OCI-LY7 (cell line): ENCODE results near the gene SKP2. TPM values are rescaled to one million over a fixed set of nuclear protein-coding genes. Genes with fewer than 3 reads are reported as not detected.

Experiments
- Bru-seq: library from RNA; stranded (reverse); fragments of 400-500 nt; gene quantifications from one replicate; lab custom pipeline; 2021; lab: Mats Ljungman, UMichigan
- BruChase-seq, 2 experiments: library from RNA; stranded (reverse); fragments of 400-500 nt; gene quantifications; one replicate each; lab custom pipeline; 2021; lab: Mats Ljungman, UMichigan
- BruUV-seq: library from RNA; stranded (reverse); fragments of 400-500 nt; replicated peaks from 2 replicates; lab custom pipeline; 2021; lab: Mats Ljungman, UMichigan
- CTCF ChIA-PET: fragments of 300-600 bp; sonication (Branson Sonifier 250); formaldehyde crosslinking; loops from one replicate; lab custom pipeline; 2022; ENCODE audit warnings: antibody characterized with exemption; ENCODE audit not compliant: unreplicated experiment; lab: Charles Lee
- POLR2A ChIA-PET: fragments of 300-600 bp; sonication (Branson Sonifier 250); formaldehyde crosslinking; loops from one replicate; lab custom pipeline; 2022; ENCODE audit warnings: antibody characterized with exemption; lab: Charles Lee
- DNase-seq: peaks from one replicate; pipeline ENCODE4 v3.0.0-alpha.2; 2015; ENCODE audit warnings: low spot score
- H2AFZ ChIP-seq: fragments of 200-600 bp; sonication (generic), shearing (Covaris generic); 2 replicates; pipeline ENCODE4 v1.6.1; 2014; ENCODE audit warnings: mild to moderate bottlenecking, antibody characterized with exemption, low read length, moderate library complexity
- H3K27ac ChIP-seq: fragments of 200-600 bp; sonication (generic); 2 replicates; pipeline ENCODE4 v1.5.1; 2014; ENCODE audit warnings: mixed run types, low read depth, mild to moderate bottlenecking, moderate library complexity, low read length, inconsistent platforms; ENCODE audit not compliant: poor library complexity, severe bottlenecking
- H3K36me3 ChIP-seq: fragments of 200-600 bp; sonication (generic); 2 replicates; pipeline ENCODE4 v1.6.1; 2014; ENCODE audit warnings: mild to moderate bottlenecking, antibody characterized with exemption, low read length, moderate library complexity, mixed read lengths; ENCODE audit not compliant: insufficient read depth
- H3K4me1 ChIP-seq: fragments of 200-600 bp; sonication (generic); 2 replicates; pipeline ENCODE4 v1.5.1; 2014; ENCODE audit warnings: mild to moderate bottlenecking, low read length; ENCODE audit not compliant: insufficient read depth, poor library complexity, severe bottlenecking
- H3K4me2 ChIP-seq: fragments of 200-600 bp; sonication (generic); 2 replicates; pipeline ENCODE4 v1.6.1; 2014; ENCODE audit warnings: mild to moderate bottlenecking, low read length
- H3K4me3 ChIP-seq: fragments of 200-600 bp; sonication (generic); 2 replicates; pipeline ENCODE4 v1.5.1; 2014; ENCODE audit warnings: mild to moderate bottlenecking, low read depth, low read length; ENCODE audit not compliant: poor library complexity, severe bottlenecking
- H3K79me2 ChIP-seq: fragments of 200-600 bp; sonication (generic); 2 replicates; pipeline ENCODE4 v1.6.1; 2016; ENCODE audit warnings: low read depth, mild to moderate bottlenecking, low read length, moderate library complexity, mixed read lengths; ENCODE audit not compliant: insufficient read depth
- H3K9me2 ChIP-seq: fragments of 200-600 bp; sonication (generic); 2 replicates; pipeline ENCODE4 v1.6.1; 2016; ENCODE audit warnings: mild to moderate bottlenecking, low read length, mixed read lengths; ENCODE audit not compliant: insufficient read depth
- H3K9me3 ChIP-seq: fragments of 200-600 bp; sonication (generic); 2 replicates; pipeline ENCODE4 v1.6.1; 2014; ENCODE audit warnings: mild to moderate bottlenecking, mixed run types, low read length, mixed read lengths
- H4K20me1 ChIP-seq: fragments of 200-600 bp; sonication (generic); 2 replicates; pipeline ENCODE4 v1.6.1; 2014; ENCODE audit warnings: mild to moderate bottlenecking, antibody characterized with exemption, low read length, moderate library complexity, mixed read lengths; ENCODE audit not compliant: insufficient read depth
- CTCF ChIP-seq: fragments of 200-600 bp; sonication (generic); conservative IDR thresholded peaks from 2 replicates; pipeline ENCODE4 v1.5.1; 2014; ENCODE audit warnings: mild to moderate bottlenecking, antibody characterized with exemption, low read length, moderate library complexity, mixed read lengths
- EZH2phosphoT487 ChIP-seq: fragments of 200-600 bp; sonication (generic); IDR thresholded peaks from 2 replicates; pipeline ENCODE4 v1.6.1; 2018; ENCODE audit warnings: low read depth, borderline replicate concordance, mild to moderate bottlenecking, mixed run types, antibody characterized with exemption, low read length, moderate library complexity, mixed read lengths
- intact Hi-C: fragments of 100-400 bp; cut with micrococcal nuclease; formaldehyde crosslinking; loops from one replicate; pipeline ENCODE4 v1.10.0; 2022; ENCODE audit not compliant: unreplicated experiment
- long read RNA-seq: library from polyadenylated mRNA; stranded (forward); transcript quantifications from one replicate; pipeline ENCODE4 v2.0.0, GENCODE V29; 2022
- total RNA-seq, 2 experiments: library from RNA; depleted of rRNA in 1 of 2; stranded (reverse); fragments of >200 nt in 1 of 2; shearing (Covaris generic) in 1 of 2; gene quantifications; 2 replicates each; pipeline ENCODE4 v1.2.3, GENCODE V29; 2014 to 2022

Gene SKP2
- 70.5 and 71.8 TPM in 2 replicates for total RNA-seq (2014; rRNA removed; shearing (Covaris generic))
- 74.0 and 81.1 TPM in 2 replicates for total RNA-seq (2022)
- Bru-seq, nascent RNA = percentile 87 among the genes with signal in this experiment
- percentile 84 among the genes with signal in this experiment for BruChase-seq, experiment 1, labeled RNA remaining after a 6-hour chase
- percentile 86 among the genes with signal in this experiment for BruChase-seq, experiment 2, labeled RNA remaining after a 2-hour chase
- long read RNA-seq, transcript SKP2-201 (10 exons, 1,537 nt) = major isoform, 55 of 111 reads
- long read RNA-seq, transcript SKP2-202 (10 exons, 3,759 nt) = minor isoform, 32 of 111 reads
- long read RNA-seq, partial matches to known transcripts = 4 of 111 reads
- long read RNA-seq, other reads (novel, unspliced or antisense) = 20 of 111 reads

- Histone ChIP-seq H3K4me1 (peaks cover 23% of the 10 kb centered on the region), H3K36me3 (peaks cover 39% of the 10 kb centered on the region), H2AFZ (peak within 1 kb of the TSS; percentile 80), H3K4me3 (peak within 1 kb of the TSS; percentile 85), H4K20me1 (no peaks in the 10 kb centered on the region), H3K9me3 (no peaks in the 10 kb centered on the region), H3K27ac (peak within 1 kb of the TSS; percentile 64), H3K4me2 (peak within 1 kb of the TSS; percentile 81), H3K79me2 (peaks cover 85% of the 10 kb centered on the region), H3K9me2 (no peaks in the 10 kb centered on the region)
- intact Hi-C loops = loop anchor here (1.0 to 5.0 kb wide), 3 partner anchors 89 to 1234 kb away; partner anchors contain the start of genes BRIX1 and RAD1
- TF ChIP-seq EZH2phosphoT487 (no peak), CTCF (no peak)
- ChIA-PET POLR2A (interaction anchor here (0.8 to 3.2 kb wide), 13 partner anchors 9 to 569 kb away, joined by 3 to 17 read pairs (median 4); no protein-coding TSS in a partner anchor), CTCF (interaction anchor here (0.7 kb wide), 1 partner anchor 91 kb away, joined by 3 read pairs; no protein-coding TSS in a partner anchor)
- BruUV-seq = no TSS peak
- peak; percentile 98 for DNase-seq
Measured at GRCh38 chr5:36151434-36152323, at the start of gene SKP2, which contains the start of gene LMBRD2. Gene SKP2 (plus strand): TSS chr5:36152111. CDS start chr5:36152263, 152 bp downstream. Gene LMBRD2 (minus strand): TSS chr5:36151887. CDS start chr5:36143349, 8,538 bp downstream.

DNA sequence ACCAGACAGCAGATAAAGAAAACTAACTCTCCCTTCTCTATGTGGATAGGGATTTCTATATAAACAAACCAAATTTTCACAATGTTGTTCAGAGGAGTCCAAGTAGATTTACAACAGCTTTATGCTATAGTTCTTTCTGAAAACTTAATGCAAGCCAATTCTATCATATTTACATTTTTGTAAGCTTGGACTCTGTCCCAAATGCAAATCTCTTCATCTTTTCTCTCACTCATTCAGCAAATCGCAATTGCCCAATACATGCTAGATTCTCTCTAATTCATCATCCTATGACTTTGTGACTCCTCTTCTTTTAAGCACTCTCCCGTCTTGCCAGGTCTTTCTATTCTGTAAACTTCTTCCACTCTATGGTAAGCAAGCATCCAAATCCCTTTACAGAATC lies 46.1 kb upstream of the SKP2 start:
- H4K20me1 ChIP-seq = no peaks in the 10 kb centered on the region
- peaks cover 52% of the 10 kb centered on the region for H3K36me3 ChIP-seq
- no peaks in the 10 kb centered on the region for H3K79me2 ChIP-seq
- no peaks in the 10 kb centered on the region for H3K9me3 ChIP-seq
- BruUV-seq = no TSS peak
- no peaks in the 10 kb centered on the region for H3K9me2 ChIP-seq
- no peak for DNase-seq
- ChIA-PET CTCF (no interaction called here), POLR2A (interaction anchor here (0.8 to 1.1 kb wide), 3 partner anchors 8 to 56 kb away, joined by 3 to 4 read pairs (median 3); no protein-coding TSS in a partner anchor)
- no peak overlapping the region for H2AFZ ChIP-seq
- intact Hi-C loops = no loop called here
- H3K27ac ChIP-seq = no peak overlapping the region
- no peak overlapping the region for H3K4me2 ChIP-seq
- no peak for TF ChIP-seq EZH2phosphoT487
- no peak for TF ChIP-seq CTCF
- H3K4me1 ChIP-seq = no peaks in the 10 kb centered on the region
- H3K4me3 ChIP-seq = no peak overlapping the region
